ENCODE results near the gene RCC2.
"Not testable (repeated sequence)": the region's sequence is repeated elsewhere in the genome, so short reads cannot be mapped to it uniquely, and the experiment has no call there.

Gene RCC2

GRCh38 chr1:17416389-17416788, 23.1 kb downstream of the RCC2 start:
- TF ChIP-seq ZNF274 (IDR thresholded peaks at IDR 0.05; ENCODE audit: low read depth, low read length), result no peak
- no peak for TF ChIP-seq YY1 (IDR thresholded peaks at IDR 0.05; ENCODE audit: insufficient read depth, insufficient read length)
- no peak for TF ChIP-seq SUZ12 (IDR thresholded peaks at IDR 0.05; ENCODE audit: extremely low read depth, insufficient read depth, insufficient read length)
- Histone ChIP-seq H3K4me1 (ENCODE audit: insufficient read depth, insufficient read length) (peaks cover 12% of the 10 kb centered on the region), H3K9ac (ENCODE audit: insufficient read length, low read depth) (no peak overlapping the region), H3K4me3 (ENCODE audit: insufficient read length, low read depth) (no peak overlapping the region), H3K36me3 (ENCODE audit: insufficient read depth, insufficient read length, low read length) (peaks cover 83% of the 10 kb centered on the region), H3K27me3 (ENCODE audit: insufficient read depth, insufficient read length) (no peaks in the 10 kb centered on the region), H3K9me3 (ENCODE audit: insufficient read depth, low read length) (no peaks in the 10 kb centered on the region)
- DNase-seq (ENCODE audit: low read depth, low spot score), result no peak

- Histone ChIP-seq H3K9ac (ENCODE audit: insufficient read length, low read depth) (no peak overlapping the region), H3K4me3 (ENCODE audit: insufficient read length, low read depth) (no peak overlapping the region), H3K36me3 (ENCODE audit: insufficient read depth, insufficient read length, low read length) (peaks cover 89% of the 10 kb centered on the region), H3K9me3 (ENCODE audit: insufficient read depth, low read length) (no peaks in the 10 kb centered on the region), H3K27me3 (ENCODE audit: insufficient read depth, insufficient read length) (no peaks in the 10 kb centered on the region), H3K4me1 (ENCODE audit: insufficient read depth, insufficient read length) (peaks cover 12% of the 10 kb centered on the region)
- no peak for DNase-seq (ENCODE audit: low read depth, low spot score)
- TF ChIP-seq YY1 (IDR thresholded peaks at IDR 0.05; ENCODE audit: insufficient read depth, insufficient read length) (no peak), ZNF274 (IDR thresholded peaks at IDR 0.05; ENCODE audit: low read depth, low read length) (no peak), SUZ12 (IDR thresholded peaks at IDR 0.05; ENCODE audit: extremely low read depth, insufficient read depth, insufficient read length) (no peak)
Observed at GRCh38 chr1:17414022-17414421, 25.5 kb downstream of the RCC2 start.

- Histone ChIP-seq H3K4me3 (ENCODE audit: insufficient read length, low read depth) (no peak overlapping the region), H3K27me3 (ENCODE audit: insufficient read depth, insufficient read length) (no peaks in the 10 kb centered on the region), H3K4me1 (ENCODE audit: insufficient read depth, insufficient read length) (peaks cover 11% of the 10 kb centered on the region), H3K9ac (ENCODE audit: insufficient read length, low read depth) (no peak overlapping the region), H3K36me3 (ENCODE audit: insufficient read depth, insufficient read length, low read length) (peaks cover 87% of the 10 kb centered on the region), H3K9me3 (ENCODE audit: insufficient read depth, low read length) (no peaks in the 10 kb centered on the region)
- DNase-seq (ENCODE audit: low read depth, low spot score), result no peak
- no peak for TF ChIP-seq ZNF274 (IDR thresholded peaks at IDR 0.05; ENCODE audit: low read depth, low read length)
- no peak for TF ChIP-seq YY1 (IDR thresholded peaks at IDR 0.05; ENCODE audit: insufficient read depth, insufficient read length)
- TF ChIP-seq SUZ12 (IDR thresholded peaks at IDR 0.05; ENCODE audit: extremely low read depth, insufficient read depth, insufficient read length), result no peak
Observed at GRCh38 chr1:17412093-17412870, 27.2 kb downstream of the RCC2 start.

GRCh38 chr1:17409391-17409811, 30.1 kb downstream of the RCC2 start:
- no peak for TF ChIP-seq YY1 (IDR thresholded peaks at IDR 0.05; ENCODE audit: insufficient read depth, insufficient read length)
- TF ChIP-seq SUZ12 (IDR thresholded peaks at IDR 0.05; ENCODE audit: extremely low read depth, insufficient read depth, insufficient read length), result no peak
- no peak for TF ChIP-seq ZNF274 (IDR thresholded peaks at IDR 0.05; ENCODE audit: low read depth, low read length)
- Histone ChIP-seq H3K9me3 (ENCODE audit: insufficient read depth, low read length) (no peaks in the 10 kb centered on the region), H3K4me3 (ENCODE audit: insufficient read length, low read depth) (no peak overlapping the region), H3K9ac (ENCODE audit: insufficient read length, low read depth) (peak overlapping the region; percentile 17), H3K36me3 (ENCODE audit: insufficient read depth, insufficient read length, low read length) (peaks cover 81% of the 10 kb centered on the region), H3K4me1 (ENCODE audit: insufficient read depth, insufficient read length) (peaks cover 16% of the 10 kb centered on the region), H3K27me3 (ENCODE audit: insufficient read depth, insufficient read length) (no peaks in the 10 kb centered on the region)
- DNase-seq (ENCODE audit: low read depth, low spot score), result no peak

GRCh38 chr1:17407786-17408514, 31.5 kb downstream of the RCC2 start:
- H3K4me3 ChIP-seq (ENCODE audit: insufficient read length, low read depth); DNase-seq (ENCODE audit: low read depth, low spot score); H3K9ac ChIP-seq (ENCODE audit: insufficient read length, low read depth); H3K9me3 ChIP-seq (ENCODE audit: insufficient read depth, low read length); H3K27me3 ChIP-seq (ENCODE audit: insufficient read depth, insufficient read length): not testable (repeated sequence)
- Histone ChIP-seq H3K36me3 (ENCODE audit: insufficient read depth, insufficient read length, low read length) (peaks cover 68% of the 10 kb centered on the region), H3K4me1 (ENCODE audit: insufficient read depth, insufficient read length) (peaks cover 20% of the 10 kb centered on the region)

- not testable (repeated sequence) for H3K9me3 ChIP-seq (ENCODE audit: insufficient read depth, low read length); H3K4me3 ChIP-seq (ENCODE audit: insufficient read length, low read depth); H3K27me3 ChIP-seq (ENCODE audit: insufficient read depth, insufficient read length); H3K9ac ChIP-seq (ENCODE audit: insufficient read length, low read depth); DNase-seq (ENCODE audit: low read depth, low spot score)
- Histone ChIP-seq H3K4me1 (ENCODE audit: insufficient read depth, insufficient read length) (peaks cover 20% of the 10 kb centered on the region), H3K36me3 (ENCODE audit: insufficient read depth, insufficient read length, low read length) (peaks cover 58% of the 10 kb centered on the region)
Observed at GRCh38 chr1:17406760-17407475, 32.6 kb downstream of the RCC2 start.
